ENCODE results near the gene SNAP91. TPM values are rescaled to one million over a fixed set of nuclear protein-coding genes. Genes with fewer than 3 reads are reported as not detected.
A peak's percentile ranks its signal among the peaks of the same experiment; 100 is the strongest.

SNAP91 gene
- total and polyA plus RNA-seq, 9 of the 15 experiments (the other 6 are each of a cell fraction or from before 2014, with no cell fraction given) = not detected

DNA sequence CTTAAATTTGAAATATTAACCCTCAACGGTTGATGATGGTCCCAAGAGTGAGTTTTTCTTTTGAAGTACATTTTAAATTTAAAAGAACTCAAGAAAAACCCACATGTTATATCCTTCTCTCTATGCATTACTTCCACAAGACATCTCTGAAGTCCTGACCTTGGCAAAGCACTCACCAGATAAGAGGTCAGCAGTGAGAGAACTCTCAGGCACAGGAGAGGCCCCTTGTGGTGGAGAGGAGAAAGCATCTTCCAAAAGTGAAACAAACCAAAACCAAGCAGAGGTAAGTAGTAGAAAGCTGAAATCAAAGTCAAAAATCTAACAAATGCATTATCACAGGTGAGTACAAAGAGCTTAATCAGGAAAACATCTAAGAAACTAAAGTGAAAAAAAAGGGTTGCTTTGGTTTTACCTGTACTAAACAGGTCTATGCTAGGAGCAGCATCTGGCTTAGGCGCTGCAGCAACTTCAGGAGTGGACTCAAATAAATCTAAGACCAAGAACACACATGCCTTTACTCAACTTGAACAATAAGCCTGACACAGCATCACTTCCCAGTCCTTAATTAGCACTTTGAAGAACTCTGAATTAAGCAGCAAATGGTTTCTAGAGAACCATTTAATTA, 116.0 kb downstream of the SNAP91 start (continued):
- no peak for TF ChIP-seq SP2 (IDR thresholded peaks at IDR 0.05; ENCODE audit: extremely low read depth, low read depth, low read length, poor library complexity, severe bottlenecking)
- peak in 1 of 2 experiments; percentile 65; a peak in 1 of 4 replicates for TF ChIP-seq RCOR1 (IDR thresholded peaks at IDR 0.05; ENCODE audit: borderline replicate concordance in 1 of 2, low read depth in 2 of 2, low read length in 2 of 2)
- TF ChIP-seq ARID2 (IDR thresholded peaks at IDR 0.05) = no peak
- TF ChIP-seq ESRRA (IDR thresholded peaks at IDR 0.05; ENCODE audit: borderline replicate concordance, low read depth) = peak; percentile 96
- TF ChIP-seq, protein P1, sequence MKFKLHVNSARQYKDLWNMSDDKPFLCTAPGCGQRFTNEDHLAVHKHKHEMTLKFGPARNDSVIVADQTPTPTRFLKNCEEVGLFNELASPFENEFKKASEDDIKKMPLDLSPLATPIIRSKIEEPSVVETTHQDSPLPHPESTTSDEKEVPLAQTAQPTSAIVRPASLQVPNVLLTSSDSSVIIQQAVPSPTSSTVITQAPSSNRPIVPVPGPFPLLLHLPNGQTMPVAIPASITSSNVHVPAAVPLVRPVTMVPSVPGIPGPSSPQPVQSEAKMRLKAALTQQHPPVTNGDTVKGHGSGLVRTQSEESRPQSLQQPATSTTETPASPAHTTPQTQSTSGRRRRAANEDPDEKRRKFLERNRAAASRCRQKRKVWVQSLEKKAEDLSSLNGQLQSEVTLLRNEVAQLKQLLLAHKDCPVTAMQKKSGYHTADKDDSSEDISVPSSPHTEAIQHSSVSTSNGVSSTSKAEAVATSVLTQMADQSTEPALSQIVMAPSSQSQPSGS (CRISPR knock-in tag; IDR thresholded peaks at IDR 0.05) = no peak
- TF ChIP-seq NCOA1 (IDR thresholded peaks at IDR 0.05; ENCODE audit: low read depth) = no peak
- TF ChIP-seq WHSC1 (IDR thresholded peaks at IDR 0.05; ENCODE audit: low read length) = no peak
- no peak for TF ChIP-seq ZKSCAN1 (IDR thresholded peaks at IDR 0.05; ENCODE audit: low read depth, low read length)
- no peak for TF ChIP-seq SMARCA5 (IDR thresholded peaks at IDR 0.05)
- no peak for TF ChIP-seq RFX5 (IDR thresholded peaks at IDR 0.05; ENCODE audit: low read depth, low read length)
- TF ChIP-seq, protein P2, sequence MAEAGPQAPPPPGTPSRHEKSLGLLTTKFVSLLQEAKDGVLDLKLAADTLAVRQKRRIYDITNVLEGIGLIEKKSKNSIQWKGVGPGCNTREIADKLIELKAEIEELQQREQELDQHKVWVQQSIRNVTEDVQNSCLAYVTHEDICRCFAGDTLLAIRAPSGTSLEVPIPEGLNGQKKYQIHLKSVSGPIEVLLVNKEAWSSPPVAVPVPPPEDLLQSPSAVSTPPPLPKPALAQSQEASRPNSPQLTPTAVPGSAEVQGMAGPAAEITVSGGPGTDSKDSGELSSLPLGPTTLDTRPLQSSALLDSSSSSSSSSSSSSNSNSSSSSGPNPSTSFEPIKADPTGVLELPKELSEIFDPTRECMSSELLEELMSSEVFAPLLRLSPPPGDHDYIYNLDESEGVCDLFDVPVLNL (CRISPR knock-in tag; IDR thresholded peaks at IDR 0.05; ENCODE audit: low read depth) = no peak
- TF ChIP-seq, protein P3, sequence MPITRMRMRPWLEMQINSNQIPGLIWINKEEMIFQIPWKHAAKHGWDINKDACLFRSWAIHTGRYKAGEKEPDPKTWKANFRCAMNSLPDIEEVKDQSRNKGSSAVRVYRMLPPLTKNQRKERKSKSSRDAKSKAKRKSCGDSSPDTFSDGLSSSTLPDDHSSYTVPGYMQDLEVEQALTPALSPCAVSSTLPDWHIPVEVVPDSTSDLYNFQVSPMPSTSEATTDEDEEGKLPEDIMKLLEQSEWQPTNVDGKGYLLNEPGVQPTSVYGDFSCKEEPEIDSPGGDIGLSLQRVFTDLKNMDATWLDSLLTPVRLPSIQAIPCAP (CRISPR knock-in tag; IDR thresholded peaks at IDR 0.05; ENCODE audit: borderline replicate concordance) = no peak
- TF ChIP-seq, protein P4, sequence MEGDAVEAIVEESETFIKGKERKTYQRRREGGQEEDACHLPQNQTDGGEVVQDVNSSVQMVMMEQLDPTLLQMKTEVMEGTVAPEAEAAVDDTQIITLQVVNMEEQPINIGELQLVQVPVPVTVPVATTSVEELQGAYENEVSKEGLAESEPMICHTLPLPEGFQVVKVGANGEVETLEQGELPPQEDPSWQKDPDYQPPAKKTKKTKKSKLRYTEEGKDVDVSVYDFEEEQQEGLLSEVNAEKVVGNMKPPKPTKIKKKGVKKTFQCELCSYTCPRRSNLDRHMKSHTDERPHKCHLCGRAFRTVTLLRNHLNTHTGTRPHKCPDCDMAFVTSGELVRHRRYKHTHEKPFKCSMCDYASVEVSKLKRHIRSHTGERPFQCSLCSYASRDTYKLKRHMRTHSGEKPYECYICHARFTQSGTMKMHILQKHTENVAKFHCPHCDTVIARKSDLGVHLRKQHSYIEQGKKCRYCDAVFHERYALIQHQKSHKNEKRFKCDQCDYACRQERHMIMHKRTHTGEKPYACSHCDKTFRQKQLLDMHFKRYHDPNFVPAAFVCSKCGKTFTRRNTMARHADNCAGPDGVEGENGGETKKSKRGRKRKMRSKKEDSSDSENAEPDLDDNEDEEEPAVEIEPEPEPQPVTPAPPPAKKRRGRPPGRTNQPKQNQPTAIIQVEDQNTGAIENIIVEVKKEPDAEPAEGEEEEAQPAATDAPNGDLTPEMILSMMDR (IDR thresholded peaks at IDR 0.05 in 2 of 3, conservative IDR thresholded peaks at IDR 0.05 in 1 of 3; ENCODE audit: insufficient read depth in 2 of 3, low read depth in 1 of 3, low read length in 3 of 3) = peak; percentile 64 to 73 (median 69); a peak in 5 of 6 replicates
- 0 out of 2 replicates have a peak, but pooled peaks have one; percentile 31 for TF ChIP-seq EHMT2 (IDR thresholded peaks at IDR 0.05)

All from K562 (cell line).